Endothelial cell of umbilical vein (primary cell): Measurements from ENCODE around the gene PKD2L1. TPM values are rescaled to one million over a fixed set of nuclear protein-coding genes. Genes with fewer than 3 reads are reported as not detected.

Experiments
- BruUV-seq: library from RNA; stranded (reverse); fragments of 400-500 nt; replicated peaks from 2 replicates; lab custom pipeline; 2021; lab: Mats Ljungman, UMichigan
- CTCF ChIA-PET: fragments of 300-600, 350-600 bp; sonication (Branson Sonifier 250); formaldehyde crosslinking; loops from one replicate; lab custom pipeline; 2021; ENCODE audit warnings: antibody characterized with exemption, inconsistent platforms; lab: Charles Lee
- POLR2A ChIA-PET: fragments of 300-600, 350-600 bp; sonication (Branson Sonifier 250); formaldehyde crosslinking; loops from one replicate; lab custom pipeline; 2021; ENCODE audit warnings: antibody characterized with exemption, inconsistent platforms; lab: Charles Lee
- DNase-seq: peaks from one replicate; pipeline ENCODE4 v3.0.0-alpha.2; 2011; ENCODE audit warnings: low read depth, low spot score
- FAIRE-seq: peaks from 2 replicates; lab custom pipeline; 2011; peaks lifted over from hg19 to GRCh38; lab: Jason Lieb, UNC
- H2AFZ ChIP-seq: 2 replicates; pipeline ENCODE4 v1.6.0; 2012; ENCODE audit warnings: low read depth, low read length, control low read depth, inconsistent platforms
- H3K27ac ChIP-seq: 2 replicates; pipeline ENCODE4 v1.5.1; 2011; ENCODE audit warnings: low read depth, mild to moderate bottlenecking, control low read depth, low read length, moderate library complexity; ENCODE audit not compliant: insufficient read depth
- H3K27me3 ChIP-seq, 2 experiments: 2 replicates each; pipeline versions ENCODE4 v1.6.0 to v1.6.1; 2011; ENCODE audit warnings: low read length in 2 of 2, mixed read lengths in 1 of 2; ENCODE audit not compliant: control insufficient read depth in 2 of 2, insufficient read depth in 2 of 2
- H3K36me3 ChIP-seq, 2 experiments: 2 replicates in 1 of 2; 3 replicates in 1 of 2; pipeline ENCODE4 v1.5.1; 2011; ENCODE audit warnings: low read length in 2 of 2, mild to moderate bottlenecking in 1 of 2, moderate library complexity in 1 of 2; ENCODE audit not compliant: control insufficient read depth in 2 of 2, insufficient read depth in 2 of 2; ENCODE audit errors: extremely low read depth in 1 of 2
- H3K4me1 ChIP-seq: 3 replicates; pipeline ENCODE4 v1.5.1; 2011; ENCODE audit warnings: mild to moderate bottlenecking, low read length; ENCODE audit not compliant: control insufficient read depth, insufficient read depth; ENCODE audit errors: extremely low read depth
- H3K4me2 ChIP-seq: 2 replicates; pipeline ENCODE4 v1.6.1; 2011; ENCODE audit warnings: low read length, control low read depth, mixed read lengths; ENCODE audit not compliant: insufficient read depth
- H3K4me3 ChIP-seq, 3 experiments: fragments of 200-600 bp in 1 of 3; sonication (generic), shearing (Covaris generic) in 1 of 3; replicated peaks in 1 of 3; 2 replicates each; pipeline ENCODE4 v1.5.1; 2011 to 2016; ENCODE audit warnings: control low read depth in 3 of 3, low read length in 3 of 3, mild to moderate bottlenecking in 2 of 3, inconsistent platforms in 1 of 3, low read depth in 1 of 3, moderate library complexity in 1 of 3; ENCODE audit not compliant: insufficient read depth in 1 of 3
- H3K79me2 ChIP-seq: 2 replicates; pipeline ENCODE4 v1.6.0; 2012; ENCODE audit warnings: low read length, inconsistent platforms; ENCODE audit not compliant: control insufficient read depth, insufficient read depth
- H3K9ac ChIP-seq: replicated peaks from 2 replicates; pipeline ENCODE3; 2011; ENCODE audit warnings: low read length, control low read depth; ENCODE audit not compliant: insufficient read depth; ENCODE audit errors: extremely low read depth
- H3K9me1 ChIP-seq: replicated peaks from 3 replicates; pipeline ENCODE4 v1.6.0; 2011; ENCODE audit warnings: mild to moderate bottlenecking, low read length; ENCODE audit not compliant: control insufficient read depth, insufficient read depth; ENCODE audit errors: extremely low read depth
- H3K9me3 ChIP-seq: replicated peaks from 2 replicates; pipeline ENCODE4 v1.5.1; 2012; ENCODE audit warnings: low read length, inconsistent platforms; ENCODE audit not compliant: control insufficient read depth, insufficient read depth
- H4K20me1 ChIP-seq: replicated peaks from 2 replicates; pipeline ENCODE3; 2011; ENCODE audit warnings: mild to moderate bottlenecking, low read length; ENCODE audit not compliant: control insufficient read depth, insufficient read depth; ENCODE audit errors: extremely low read depth
- CTCF ChIP-seq, 2 donors: IDR thresholded peaks; 1 replicate in 1 of 2; 2 replicates in 1 of 2; pipeline ENCODE4 v1.5.1; 2011; ENCODE audit warnings: low read length in 2 of 2, mild to moderate bottlenecking in 2 of 2, moderate library complexity in 2 of 2, control low read depth in 1 of 2, inconsistent platforms in 1 of 2, low read depth in 1 of 2; ENCODE audit not compliant: insufficient read depth in 1 of 2; ENCODE audit errors: extremely low read depth in 1 of 2
- EZH2 ChIP-seq: IDR thresholded peaks from 2 replicates; pipeline ENCODE4 v1.6.1; 2012; ENCODE audit warnings: borderline replicate concordance, low read depth, mild to moderate bottlenecking, moderate library complexity, low read length, inconsistent platforms; ENCODE audit not compliant: severe bottlenecking
- FOS ChIP-seq: IDR thresholded peaks from 2 replicates; pipeline ENCODE4 v1.6.1; 2011; ENCODE audit warnings: mild to moderate bottlenecking, low read length, moderate library complexity, borderline replicate concordance; ENCODE audit not compliant: insufficient read depth
- GATA2 ChIP-seq: IDR thresholded peaks from 2 replicates; pipeline ENCODE4 v1.7.0; 2011; ENCODE audit warnings: low read depth, mild to moderate bottlenecking, moderate library complexity, mixed read lengths, low read length; ENCODE audit not compliant: insufficient read length, insufficient read depth
- JUN ChIP-seq: IDR thresholded peaks from 2 replicates; pipeline ENCODE4 v1.6.1; 2011; ENCODE audit warnings: borderline replicate concordance, low read depth; ENCODE audit not compliant: insufficient read length, insufficient read depth
- MAX ChIP-seq: IDR thresholded peaks from 2 replicates; pipeline ENCODE4 v1.6.1; 2011; ENCODE audit not compliant: insufficient read depth, insufficient read length
- MYC ChIP-seq: IDR thresholded peaks from one replicate; pipeline ENCODE4 v1.6.1; 2011; ENCODE audit warnings: mild to moderate bottlenecking, low read depth, low read length
- POLR2A ChIP-seq: IDR thresholded peaks from 2 replicates; pipeline ENCODE4 v1.6.1; 2012; ENCODE audit warnings: low read depth, mild to moderate bottlenecking, control low read depth, low read length
- POLR2AphosphoS5 ChIP-seq: IDR thresholded peaks from 2 replicates; pipeline ENCODE4 v1.6.1; 2012; ENCODE audit warnings: low read depth, mild to moderate bottlenecking, control low read depth, low read length, moderate library complexity; ENCODE audit not compliant: insufficient read depth
- dilution Hi-C: fragments of 300-500 bp; cut with MboI; formaldehyde crosslinking; loops from one replicate; pipeline ENCODE4 v1.15.0; 2019; ENCODE audit warnings: low sequenced_read_pairs; ENCODE audit not compliant: extremely low pct_ligation_motif_present
- intact Hi-C: fragments of 100-400 bp; cut with micrococcal nuclease; formaldehyde crosslinking; loops from one replicate; pipeline ENCODE4 v1.10.0; 2022
- polyA plus RNA-seq, 4 experiments: library from polyadenylated mRNA; depleted of rRNA in 3 of 4; stranded (reverse) in 3 of 4; unstranded in 1 of 4; fragments of >200 nt; gene quantifications; 2 replicates each; pipeline versions ENCODE4 v1.2.1 to v1.2.3, GENCODE V29; 2011 to 2012; ENCODE audit warnings: missing spikeins in 1 of 4
- total RNA-seq: library from RNA; stranded (reverse); gene quantifications from 2 replicates; pipeline ENCODE4 v1.2.3, GENCODE V29; 2021

The PKD2L1 gene
- total and polyA plus RNA-seq, 2 donors (not counting 3 experiments of a cell fraction or from before 2014, with no cell fraction given): not detected

- TF ChIP-seq FOS (no peak), CTCF (IDR thresholded peaks at IDR 0.05; ENCODE audit: extremely low read depth in 1 of 2, insufficient read depth in 1 of 2, low read depth in 1 of 2, low read length in 2 of 2) (no peak), GATA2 (no peak), MAX (no peak), POLR2AphosphoS5 (no peak), MYC (no peak), POLR2A (no peak), EZH2 (no peak), JUN (no peak)
- H3K27ac ChIP-seq: no peak overlapping the region
- no peak overlapping the region for H3K9ac ChIP-seq
- peaks cover 83% of the 10 kb centered on the region for H3K79me2 ChIP-seq
- H3K4me2 ChIP-seq: no peak overlapping the region
- no peak overlapping the region for H2AFZ ChIP-seq
- no peaks in the 10 kb centered on the region for H3K27me3 ChIP-seq
- H3K4me3 ChIP-seq: no peak overlapping the region
- peaks cover 9% of the 10 kb centered on the region for H4K20me1 ChIP-seq
- peak; percentile 31 for FAIRE-seq
- ChIA-PET POLR2A (interaction anchor here (0.7 kb wide), 1 partner anchor 38 kb away, joined by 7 read pairs; no protein-coding TSS in a partner anchor), CTCF (interaction anchor here (0.9 to 1.4 kb wide), 5 partner anchors 8 to 165 kb away, joined by 3 to 8 read pairs (median 4); no protein-coding TSS in a partner anchor)
- intact Hi-C loops (no loop called here), dilution Hi-C loops (no loop called here)
- no peaks in the 10 kb centered on the region for H3K9me1 ChIP-seq
- H3K9me3 ChIP-seq: no peaks in the 10 kb centered on the region
- peaks cover 54% of the 10 kb centered on the region for H3K4me1 ChIP-seq
- DNase-seq: no peak
- H3K36me3 ChIP-seq: peaks cover 33 to 49% of the 10 kb centered on the region in 2 experiments
- no TSS peak for BruUV-seq
These were observed 23.9 kb upstream of the PKD2L1 start for GRCh38 chr10:100353770-100354485.
